H1 (cell line): ENCODE measurements around the gene PTPN13. TPM values are rescaled to one million over a fixed set of nuclear protein-coding genes. Genes with fewer than 3 reads are reported as not detected.

ENCODE experiments used
- CTCF ChIA-PET: fragments of 300-600 bp; sonication (Branson Sonifier 250); formaldehyde crosslinking; loops from one replicate; lab custom pipeline; 2021; ENCODE audit not compliant: partially characterized antibody; lab: Charles Lee
- POLR2A ChIA-PET: fragments of 300-600 bp; sonication (Branson Sonifier 250); formaldehyde crosslinking; loops from one replicate; lab custom pipeline; 2021; ENCODE audit warnings: inconsistent platforms; ENCODE audit not compliant: partially characterized antibody; lab: Charles Lee
- DNase-seq, 2 experiments: peaks; one replicate each; pipeline versions ENCODE4 v3.0.0 to v3.0.0-alpha.2; 2010 to 2022; ENCODE audit warnings: low spot score in 2 of 2, low read depth in 1 of 2, mixed read lengths in 1 of 2
- FAIRE-seq: peaks from 2 replicates; lab custom pipeline; 2011; peaks lifted over from hg19 to GRCh38; lab: Jason Lieb, UNC
- H2AFZ ChIP-seq: 2 replicates; pipeline ENCODE4 v1.8.1; 2012; ENCODE audit warnings: low read length, inconsistent platforms
- H2AK5ac ChIP-seq: 2 replicates; pipeline ENCODE4 v1.6.1; 2013; ENCODE audit warnings: low read depth, low read length
- H2BK120ac ChIP-seq: replicated peaks from 2 replicates; pipeline ENCODE3; 2013; ENCODE audit warnings: low read depth, low read length, inconsistent platforms
- H2BK12ac ChIP-seq: 2 replicates; pipeline ENCODE4 v1.6.1; 2013; ENCODE audit warnings: low read depth, low read length
- H2BK15ac ChIP-seq: 2 replicates; pipeline ENCODE4 v1.6.1; 2013; ENCODE audit warnings: low read length
- H2BK20ac ChIP-seq: 2 replicates; pipeline ENCODE4 v1.6.1; 2013; ENCODE audit warnings: low read length
- H2BK5ac ChIP-seq: 2 replicates; pipeline ENCODE4 v1.6.1; 2013; ENCODE audit warnings: low read depth, low read length
- H3K14ac ChIP-seq: 2 replicates; pipeline ENCODE4 v1.6.1; 2013; ENCODE audit warnings: inconsistent platforms; ENCODE audit not compliant: insufficient read length
- H3K18ac ChIP-seq: 2 replicates; pipeline ENCODE4 v1.6.1; 2013; ENCODE audit warnings: low read length; ENCODE audit errors: extremely low read depth
- H3K23ac ChIP-seq: 2 replicates; pipeline ENCODE4 v1.6.1; 2013; ENCODE audit warnings: inconsistent platforms; ENCODE audit not compliant: insufficient read length
- H3K23me2 ChIP-seq: 2 replicates; pipeline ENCODE4 v1.6.1; 2013; ENCODE audit warnings: low read depth, low read length
- H3K27ac ChIP-seq: 2 replicates; pipeline ENCODE4 v1.6.1; 2011; ENCODE audit warnings: low read depth, low read length, inconsistent platforms
- H3K27me3 ChIP-seq, 4 experiments: replicated peaks in 1 of 4; 1 replicate in 1 of 4; 2 replicates in 3 of 4; pipeline versions ENCODE4 v1.6.1 to v1.8.1; 2011 to 2013; ENCODE audit warnings: low read length in 3 of 4, mild to moderate bottlenecking in 3 of 4, inconsistent platforms in 2 of 4, mixed read lengths in 2 of 4, moderate library complexity in 1 of 4; ENCODE audit not compliant: control insufficient read depth in 3 of 4, insufficient read depth in 3 of 4; ENCODE audit errors: extremely low read depth in 1 of 4
- H3K36me3 ChIP-seq, 4 experiments: 2 replicates each; pipeline versions ENCODE4 v1.6.1 to v1.8.1; 2011 to 2013; ENCODE audit warnings: mild to moderate bottlenecking in 4 of 4, low read length in 3 of 4, moderate library complexity in 2 of 4, control low read depth in 1 of 4, inconsistent platforms in 1 of 4; ENCODE audit not compliant: insufficient read depth in 4 of 4, control insufficient read depth in 2 of 4
- H3K4ac ChIP-seq: replicated peaks from 2 replicates; pipeline ENCODE3; 2013; ENCODE audit warnings: low read length, low read depth, mixed read lengths, inconsistent platforms; ENCODE audit not compliant: insufficient read length
- H3K4me1 ChIP-seq, 4 experiments: replicated peaks in 1 of 4; 1 replicate in 1 of 4; 2 replicates in 3 of 4; pipeline versions ENCODE4 v1.6.1 to v1.8.1; 2011 to 2013; ENCODE audit warnings: low read length in 3 of 4, inconsistent platforms in 2 of 4, mixed read lengths in 1 of 4; ENCODE audit not compliant: insufficient read depth in 4 of 4, control insufficient read depth in 3 of 4
- H3K4me2 ChIP-seq, 2 experiments: 2 replicates each; pipeline versions ENCODE4 v1.6.1 to v1.8.1; 2011 to 2013; ENCODE audit warnings: low read depth in 2 of 2, low read length in 2 of 2, control low read depth in 1 of 2, inconsistent platforms in 1 of 2, mild to moderate bottlenecking in 1 of 2; ENCODE audit not compliant: insufficient read depth in 1 of 2
- H3K4me3 ChIP-seq, 4 experiments: fragments of 200-600, 300-600 bp in 1 of 4; sonication (generic), shearing (Covaris generic), sonication (Bioruptor Twin) in 1 of 4; 2 replicates each; pipeline versions ENCODE4 v1.5.1 to v1.8.1; 2011 to 2016; ENCODE audit warnings: low read length in 4 of 4, low read depth in 3 of 4, control low read depth in 2 of 4, inconsistent platforms in 2 of 4, mild to moderate bottlenecking in 2 of 4, mixed read lengths in 1 of 4, moderate library complexity in 1 of 4; ENCODE audit not compliant: insufficient read depth in 2 of 4; ENCODE audit errors: extremely low read depth in 1 of 4
- H3K56ac ChIP-seq: replicated peaks from 2 replicates; pipeline ENCODE3; 2013; ENCODE audit warnings: low read depth, mild to moderate bottlenecking, mixed read lengths, low read length, inconsistent platforms; ENCODE audit not compliant: insufficient read length
- H3K79me1 ChIP-seq: 2 replicates; pipeline ENCODE4 v1.6.1; 2013; ENCODE audit warnings: low read depth, low read length, control low read depth
- H3K79me2 ChIP-seq, 2 experiments: 2 replicates each; pipeline versions ENCODE4 v1.6.1 to v1.8.1; 2012 to 2013; ENCODE audit warnings: low read length in 2 of 2, mild to moderate bottlenecking in 2 of 2, inconsistent platforms in 1 of 2; ENCODE audit not compliant: insufficient read depth in 2 of 2, control insufficient read depth in 1 of 2
- H3K9ac ChIP-seq, 4 experiments: replicated peaks in 1 of 4; 1 replicate in 1 of 4; 2 replicates in 3 of 4; pipeline versions ENCODE4 v1.6.1 to v1.8.1; 2011 to 2013; ENCODE audit warnings: low read depth in 3 of 4, low read length in 3 of 4, control low read depth in 2 of 4, mild to moderate bottlenecking in 2 of 4, moderate library complexity in 2 of 4, inconsistent platforms in 1 of 4; ENCODE audit errors: extremely low read depth in 1 of 4
- H3K9me3 ChIP-seq, 2 experiments: 2 replicates each; pipeline versions ENCODE4 v1.6.1 to v1.8.1; 2012 to 2013; ENCODE audit warnings: mild to moderate bottlenecking in 2 of 2, moderate library complexity in 2 of 2, control low read depth in 1 of 2, inconsistent platforms in 1 of 2, low read depth in 1 of 2, low read length in 1 of 2, mixed read lengths in 1 of 2; ENCODE audit not compliant: insufficient read depth in 2 of 2
- H4K20me1 ChIP-seq, 2 experiments: replicated peaks in 1 of 2; 2 replicates each; pipeline versions ENCODE3 to v1.8.1; 2011 to 2013; ENCODE audit warnings: inconsistent platforms in 2 of 2, low read length in 2 of 2, mild to moderate bottlenecking in 1 of 2; ENCODE audit not compliant: insufficient read depth in 2 of 2, control insufficient read depth in 1 of 2
- H4K5ac ChIP-seq: 2 replicates; pipeline ENCODE4 v1.6.1; 2013; ENCODE audit warnings: low read length, low read depth, mixed read lengths, inconsistent platforms; ENCODE audit not compliant: insufficient read length
- H4K8ac ChIP-seq: 2 replicates; pipeline ENCODE4 v1.8.0; 2013; ENCODE audit warnings: mild to moderate bottlenecking, moderate library complexity, low read length, inconsistent platforms; ENCODE audit not compliant: insufficient read depth; ENCODE audit errors: extremely low read depth
- H4K91ac ChIP-seq: replicated peaks from 2 replicates; pipeline ENCODE3; 2013; ENCODE audit warnings: low read length, mixed read lengths, inconsistent platforms; ENCODE audit not compliant: insufficient read length
- CBX5 ChIP-seq: fragments of 300-800, 300-1000 bp; sonication (generic); IDR thresholded peaks from 2 replicates; pipeline ENCODE4 v1.7.1; 2016; ENCODE audit warnings: antibody characterized with exemption, low read length, low read depth
- CHD2 ChIP-seq: IDR thresholded peaks from 2 replicates; pipeline ENCODE4 v1.6.1; 2012; ENCODE audit warnings: low read length, improper control_type of control experiment
- EZH2 ChIP-seq: fragments of 200-600 bp; sonication (generic); IDR thresholded peaks from 2 replicates; pipeline ENCODE4 v1.7.1; 2012; ENCODE audit warnings: low read depth, mild to moderate bottlenecking, moderate library complexity, low read length, inconsistent platforms; ENCODE audit not compliant: severe bottlenecking
- GTF2F1 ChIP-seq: IDR thresholded peaks from 2 replicates; pipeline ENCODE4 v1.6.1; 2012; ENCODE audit warnings: low read depth, low read length, improper control_type of control experiment, borderline replicate concordance
- JUN ChIP-seq: IDR thresholded peaks from 2 replicates; pipeline ENCODE4 v1.6.1; 2011; ENCODE audit warnings: low read depth, mild to moderate bottlenecking, improper control_type of control experiment, low read length
- NANOG ChIP-seq: IDR thresholded peaks from 2 replicates; pipeline ENCODE4 v1.6.1; 2011; ENCODE audit warnings: low read length, low read depth, mild to moderate bottlenecking, inconsistent platforms; ENCODE audit not compliant: insufficient read depth, poor library complexity, severe bottlenecking
- RAD21 ChIP-seq, 2 experiments: IDR thresholded peaks in 1 of 2; conservative IDR thresholded peaks in 1 of 2; 2 replicates each; pipeline ENCODE4 v1.6.1; 2011; ENCODE audit warnings: low read depth in 2 of 2, low read length in 2 of 2, improper control_type of control experiment in 1 of 2, inconsistent platforms in 1 of 2, mild to moderate bottlenecking in 1 of 2, moderate library complexity in 1 of 2
- RNF2 ChIP-seq: fragments of 200-900, 300-1000 bp; sonication (generic); IDR thresholded peaks from 2 replicates; pipeline ENCODE4 v1.7.1; 2016; ENCODE audit warnings: borderline replicate concordance, low read depth, mild to moderate bottlenecking, antibody characterized with exemption, low read length; ENCODE audit not compliant: poor library complexity, severe bottlenecking; ENCODE audit errors: missing control alignments
- SIX5 ChIP-seq: IDR thresholded peaks from 2 replicates; pipeline ENCODE4 v1.6.1; 2011; ENCODE audit warnings: mild to moderate bottlenecking, low read depth, low read length
- SP2 ChIP-seq: IDR thresholded peaks from 2 replicates; pipeline ENCODE4 v1.6.1; 2012; ENCODE audit warnings: mild to moderate bottlenecking, low read length, inconsistent platforms
- TAF7 ChIP-seq: optimal IDR thresholded peaks from 2 replicates; pipeline ENCODE3; 2011; ENCODE audit warnings: low read depth, mild to moderate bottlenecking, inconsistent platforms, low read length, moderate library complexity, borderline replicate concordance
- TBP ChIP-seq: IDR thresholded peaks from 2 replicates; pipeline ENCODE4 v1.6.1; 2011; ENCODE audit warnings: low read depth, low read length, improper control_type of control experiment
- TCF12 ChIP-seq: IDR thresholded peaks from 2 replicates; pipeline ENCODE4 v1.6.1; 2011; ENCODE audit warnings: low read depth, mild to moderate bottlenecking, low read length
- YY1 ChIP-seq: IDR thresholded peaks from 2 replicates; pipeline ENCODE4 v1.6.1; 2011; ENCODE audit warnings: low read depth, mild to moderate bottlenecking, low read length
- WGBS, 2 experiments: shearing (Covaris generic) in 1 of 2; methylation state at CpG; one replicate each; pipeline versions ENCODE4 v1.1.6 to v1.1.7; 2013 to 2015; ENCODE audit warnings: low lambda C conversion rate in 2 of 2, mixed read lengths in 2 of 2, inconsistent platforms in 1 of 2, low coverage in 1 of 2, missing lambda C conversion rate in 1 of 2; ENCODE audit not compliant: insufficient replicate concordance in 2 of 2, insufficient coverage in 1 of 2, insufficient read length in 1 of 2; ENCODE audit errors: extremely low coverage in 1 of 2, missing lambda C conversion rate in 1 of 2; 5-methylcytosine and 5-hydroxymethylcytosine counted together
- polyA plus RNA-seq, 7 experiments: library from polyadenylated mRNA; depleted of rRNA in 3 of 7; stranded (reverse) in 5 of 7; unstranded in 2 of 7; fragments of >200 nt in 5 of 7; fragments of 200-250 nt in 2 of 7; gene quantifications; 1 replicate in 5 of 7; 2 replicates in 1 of 7; 4 replicates in 1 of 7; pipeline versions ENCODE4 v1.2.1 to v1.2.3, GENCODE V29; 2011 to 2013; ENCODE audit warnings: missing spikeins in 2 of 7, mixed read lengths in 2 of 7
- total RNA-seq: library from RNA; stranded (reverse); fragmentation: NEBNext Ultra II Directional; extraction: Animal tissue kit (Norgen Biotek cat#: 25700); gene quantifications from 2 replicates; pipeline ENCODE4 v1.2.1, GENCODE V29; 2021

The PTPN13 gene
- total and polyA plus RNA-seq, 2 of the 8 experiments (the other 6 are each of a cell fraction or from before 2014, with no cell fraction given) = 12.7 to 57.9 TPM

- FAIRE-seq (no peak), DNase-seq (no peak)
- no peak overlapping the region for H3K56ac ChIP-seq
- no peaks in the 10 kb centered on the region for H3K79me1 ChIP-seq
- ChIA-PET POLR2A (interaction anchor here (1.3 kb wide), 1 partner anchor 45 kb away, joined by 4 read pairs; no protein-coding TSS in a partner anchor), CTCF (interaction anchor here (0.9 to 2.7 kb wide), 2 partner anchors 29 to 31 kb away, joined by 3 to 8 read pairs; no protein-coding TSS in a partner anchor)
- H2BK120ac ChIP-seq = no peak overlapping the region
- H3K4me1 ChIP-seq = no peaks in the 10 kb centered on the region
- H4K91ac ChIP-seq = no peak overlapping the region
- no peak overlapping the region for H3K4me2 ChIP-seq
- H3K27me3 ChIP-seq = no peaks in the 10 kb centered on the region
- H3K18ac ChIP-seq = no peak overlapping the region
- no peaks in the 10 kb centered on the region for H3K9me3 ChIP-seq
- no peaks in the 10 kb centered on the region for H4K20me1 ChIP-seq
- H3K23ac ChIP-seq = no peak overlapping the region
- H2BK20ac ChIP-seq = no peak overlapping the region
- H2AFZ ChIP-seq = 0 out of 2 replicates have a peak overlapping the region, but pooled peaks have one; percentile 4
- no peak overlapping the region for H3K4me3 ChIP-seq
- H4K8ac ChIP-seq = no peak overlapping the region
- H3K14ac ChIP-seq = no peak overlapping the region
- no peak overlapping the region for H2BK15ac ChIP-seq
- 0 out of 2 replicates have a peak, but pooled peaks cover 1% of the 10 kb centered on the region for H3K23me2 ChIP-seq
- H3K36me3 ChIP-seq = no peaks in the 10 kb centered on the region
- H3K27ac ChIP-seq = no peak overlapping the region
- H3K4ac ChIP-seq = no peak overlapping the region
- no peak overlapping the region for H2AK5ac ChIP-seq
- no peak overlapping the region for H2BK12ac ChIP-seq
- H4K5ac ChIP-seq = no peak overlapping the region
- no peaks in the 10 kb centered on the region for H3K79me2 ChIP-seq
- no peak overlapping the region for H3K9ac ChIP-seq
- WGBS, 2 experiments = 90% methylated on average over 4 of the region's 4 CpGs; no CpG with 5 or more reads in 1 of the 2 experiments
- H2BK5ac ChIP-seq = no peak overlapping the region
- TF ChIP-seq GTF2F1 (no peak), RNF2 (no peak), SIX5 (no peak), CBX5 (no peak), TBP (no peak), JUN (no peak), TAF7 (no peak), SP2 (no peak), YY1 (no peak), EZH2 (no peak), TCF12 (no peak), CHD2 (no peak), RAD21 (IDR thresholded peaks at IDR 0.05 in 1 of 2, conservative IDR thresholded peaks at IDR 0.05 in 1 of 2; ENCODE audit: low read depth in 2 of 2, low read length in 2 of 2) (no peak), NANOG (no peak)
Observed at GRCh38 chr4:86847571-86847970, 253.5 kb downstream of the PTPN13 start.
